ENCODE data around the gene ZBTB1.
"Not testable (repeated sequence)": the region's sequence is repeated elsewhere in the genome, so short reads cannot be mapped to it uniquely, and the experiment has no call there.

The ZBTB1 gene

GRCh38 chr14:64549016-64549415 lies 44.4 kb downstream of the ZBTB1 start:
- in situ Hi-C loops (cut with MboI; ENCODE audit: low sequenced_read_pairs, unreplicated experiment): no loop called here
- TF ChIP-seq, protein P1, sequence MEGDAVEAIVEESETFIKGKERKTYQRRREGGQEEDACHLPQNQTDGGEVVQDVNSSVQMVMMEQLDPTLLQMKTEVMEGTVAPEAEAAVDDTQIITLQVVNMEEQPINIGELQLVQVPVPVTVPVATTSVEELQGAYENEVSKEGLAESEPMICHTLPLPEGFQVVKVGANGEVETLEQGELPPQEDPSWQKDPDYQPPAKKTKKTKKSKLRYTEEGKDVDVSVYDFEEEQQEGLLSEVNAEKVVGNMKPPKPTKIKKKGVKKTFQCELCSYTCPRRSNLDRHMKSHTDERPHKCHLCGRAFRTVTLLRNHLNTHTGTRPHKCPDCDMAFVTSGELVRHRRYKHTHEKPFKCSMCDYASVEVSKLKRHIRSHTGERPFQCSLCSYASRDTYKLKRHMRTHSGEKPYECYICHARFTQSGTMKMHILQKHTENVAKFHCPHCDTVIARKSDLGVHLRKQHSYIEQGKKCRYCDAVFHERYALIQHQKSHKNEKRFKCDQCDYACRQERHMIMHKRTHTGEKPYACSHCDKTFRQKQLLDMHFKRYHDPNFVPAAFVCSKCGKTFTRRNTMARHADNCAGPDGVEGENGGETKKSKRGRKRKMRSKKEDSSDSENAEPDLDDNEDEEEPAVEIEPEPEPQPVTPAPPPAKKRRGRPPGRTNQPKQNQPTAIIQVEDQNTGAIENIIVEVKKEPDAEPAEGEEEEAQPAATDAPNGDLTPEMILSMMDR (IDR thresholded peaks at IDR 0.05; ENCODE audit: borderline replicate concordance, control extremely low read depth, extremely low read depth, insufficient read depth, missing control alignments): no peak
- no peak for DNase-seq (ENCODE audit: low spot score)

- TF ChIP-seq, protein P1 (IDR thresholded peaks at IDR 0.05; ENCODE audit: borderline replicate concordance, control extremely low read depth, extremely low read depth, insufficient read depth, missing control alignments): no peak
- in situ Hi-C loops (cut with MboI; ENCODE audit: low sequenced_read_pairs, unreplicated experiment): no loop called here
- DNase-seq (ENCODE audit: low spot score): peak; percentile 58
Measured at GRCh38 chr14:64549791-64550620, 45.4 kb downstream of the ZBTB1 start, which contains the start of gene PPP1R36. TSS of gene PPP1R36 (plus strand) at chr14:64549961. CDS start at chr14:64549998, 37 bp downstream.

- TF ChIP-seq, protein P1 (IDR thresholded peaks at IDR 0.05; ENCODE audit: borderline replicate concordance, control extremely low read depth, extremely low read depth, insufficient read depth, missing control alignments): no peak
- DNase-seq (ENCODE audit: low spot score): no peak
- in situ Hi-C loops (cut with MboI; ENCODE audit: low sequenced_read_pairs, unreplicated experiment): no loop called here
Measured at GRCh38 chr14:64550621-64551333, 46.2 kb downstream of the ZBTB1 start.

DNA sequence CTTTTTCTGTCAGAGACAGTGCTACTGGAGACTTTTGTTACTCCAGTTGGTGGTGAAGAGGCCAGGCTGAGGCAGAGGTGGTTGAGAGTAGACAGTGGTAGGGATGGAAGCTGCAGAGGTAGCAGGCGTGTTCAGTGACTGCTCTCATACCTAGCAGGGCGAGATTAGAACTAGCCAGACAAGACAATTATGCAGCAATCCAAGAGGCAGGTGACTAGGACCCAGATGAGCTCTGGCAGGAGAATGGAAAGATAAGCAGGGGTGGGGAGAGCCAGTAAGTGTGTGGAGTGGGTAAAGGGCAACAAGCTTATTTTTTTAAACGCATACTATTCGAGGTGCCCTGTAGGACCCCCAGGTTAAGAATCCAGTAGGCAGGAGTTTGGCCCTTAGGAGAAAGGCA lies 50.0 kb downstream of the ZBTB1 start:
- no peak for DNase-seq (ENCODE audit: low spot score)
- in situ Hi-C loops (cut with MboI; ENCODE audit: low sequenced_read_pairs, unreplicated experiment): no loop called here
- TF ChIP-seq, protein P1 (IDR thresholded peaks at IDR 0.05; ENCODE audit: borderline replicate concordance, control extremely low read depth, extremely low read depth, insufficient read depth, missing control alignments): no peak

- in situ Hi-C loops (cut with MboI; ENCODE audit: low sequenced_read_pairs, unreplicated experiment): no loop called here
- TF ChIP-seq, protein P1 (IDR thresholded peaks at IDR 0.05; ENCODE audit: borderline replicate concordance, control extremely low read depth, extremely low read depth, insufficient read depth, missing control alignments): no peak
- DNase-seq (ENCODE audit: low spot score): no peak
Measured at GRCh38 chr14:64556526-64556925, 52.0 kb downstream of the ZBTB1 start.

GRCh38 chr14:64558216-64558615 lies 53.6 kb downstream of the ZBTB1 start:
- DNase-seq (ENCODE audit: low spot score); in situ Hi-C loops (cut with MboI; ENCODE audit: low sequenced_read_pairs, unreplicated experiment): not testable (repeated sequence)

GRCh38 chr14:64561631-64562030 lies 57.1 kb downstream of the ZBTB1 start:
- TF ChIP-seq, protein P1 (IDR thresholded peaks at IDR 0.05; ENCODE audit: borderline replicate concordance, control extremely low read depth, extremely low read depth, insufficient read depth, missing control alignments): no peak
- no peak for DNase-seq (ENCODE audit: low spot score)
- in situ Hi-C loops (cut with MboI; ENCODE audit: low sequenced_read_pairs, unreplicated experiment): no loop called here
